GM12874 (cell line): ENCODE data around the gene EML6.

Source experiments
- CTCF ChIP-seq: IDR thresholded peaks from 2 replicates; pipeline ENCODE4 v1.5.1; 2011; ENCODE audit warnings: low read depth, mild to moderate bottlenecking, control low read depth, low read length, moderate library complexity; ENCODE audit not compliant: insufficient read depth

EML6 gene

GRCh38 chr2:54881759-54882158 is 158.3 kb downstream of the EML6 start:
- no peak for TF ChIP-seq CTCF

GRCh38 chr2:54885891-54886290 is 162.4 kb downstream of the EML6 start:
- TF ChIP-seq CTCF = no peak

- no peak for TF ChIP-seq CTCF
Measured at GRCh38 chr2:54887850-54888545, 164.5 kb downstream of the EML6 start.

GRCh38 chr2:54889053-54889452 is 165.6 kb downstream of the EML6 start:
- no peak for TF ChIP-seq CTCF

GRCh38 chr2:54891909-54892308 is 168.4 kb downstream of the EML6 start:
- TF ChIP-seq CTCF = no peak

GRCh38 chr2:54894467-54894866 is 171.0 kb downstream of the EML6 start:
- no peak for TF ChIP-seq CTCF

- TF ChIP-seq CTCF = no peak
Measured at GRCh38 chr2:54895730-54896129, 172.3 kb downstream of the EML6 start.
